ENCODE measurements around the gene ARL14. TPM values are rescaled to one million over a fixed set of nuclear protein-coding genes. Genes with fewer than 3 reads are reported as not detected.

The ARL14 gene
- polyA plus RNA-seq, 1 donor from 2014 or later = not detected

DNA sequence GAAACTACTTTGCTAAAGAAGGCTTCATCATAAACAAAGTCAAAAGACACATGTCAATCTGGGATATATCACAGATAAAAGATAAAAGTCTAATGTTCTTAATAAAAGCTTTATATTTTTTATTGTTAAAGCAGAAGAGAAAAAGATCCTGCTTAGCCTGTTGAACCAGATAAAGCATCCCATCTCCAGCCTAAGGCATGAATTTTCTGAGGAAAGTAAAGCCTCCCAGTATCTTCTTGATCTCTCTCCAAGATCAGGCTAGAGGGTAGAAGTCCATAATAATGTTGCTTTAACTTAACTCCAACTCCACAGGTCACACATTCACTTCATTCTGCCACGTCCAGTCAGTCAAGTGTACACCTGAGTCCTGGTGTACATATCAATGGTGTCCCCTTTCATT is 14.2 kb downstream of the ARL14 start:
- Histone ChIP-seq H3K4me2 (ENCODE audit: low read length) (no peak overlapping the region), H3K79me2 (replicated peaks; ENCODE audit: insufficient read depth, low read length) (no peaks in the 10 kb centered on the region), H3K27ac (ENCODE audit: low read length) (no peak overlapping the region), H3K36me3 (ENCODE audit: insufficient read depth, low read length) (no peaks in the 10 kb centered on the region), H3K4me3 (ENCODE audit: low read length) (no peak overlapping the region), H3K27me3 (ENCODE audit: insufficient read depth, low read depth, low read length) (no peaks in the 10 kb centered on the region), H3F3A (ENCODE audit: insufficient read depth, low read length, poor library complexity, severe bottlenecking) (no peaks in the 10 kb centered on the region), H4K20me1 (ENCODE audit: insufficient read depth) (no peaks in the 10 kb centered on the region), H3K9ac (ENCODE audit: low read length) (no peak overlapping the region), H2AFZ (ENCODE audit: low read depth, low read length) (no peak overlapping the region), H3K9me3 (ENCODE audit: low read length) (no peaks in the 10 kb centered on the region), H3K9me2 (ENCODE audit: insufficient read depth, low read length) (no peaks in the 10 kb centered on the region)
- TF ChIP-seq MXI1 (conservative IDR thresholded peaks at IDR 0.05; ENCODE audit: poor library complexity, severe bottlenecking) (no peak), RAD21 (conservative IDR thresholded peaks at IDR 0.05) (no peak), CTCF (IDR thresholded peaks at IDR 0.05; ENCODE audit: poor library complexity, severe bottlenecking) (no peak), EZH2 (IDR thresholded peaks at IDR 0.05; ENCODE audit: borderline replicate concordance, insufficient read depth, low read length, poor library complexity, severe bottlenecking) (no peak), SMC3 (conservative IDR thresholded peaks at IDR 0.05; ENCODE audit: poor library complexity) (no peak), EP300 (conservative IDR thresholded peaks at IDR 0.05; ENCODE audit: poor library complexity, severe bottlenecking) (no peak), TAF1 (IDR thresholded peaks at IDR 0.05; ENCODE audit: low read depth) (no peak), POLR2AphosphoS5 (IDR thresholded peaks at IDR 0.05) (no peak)
- TF ChIP-seq, protein P1, sequence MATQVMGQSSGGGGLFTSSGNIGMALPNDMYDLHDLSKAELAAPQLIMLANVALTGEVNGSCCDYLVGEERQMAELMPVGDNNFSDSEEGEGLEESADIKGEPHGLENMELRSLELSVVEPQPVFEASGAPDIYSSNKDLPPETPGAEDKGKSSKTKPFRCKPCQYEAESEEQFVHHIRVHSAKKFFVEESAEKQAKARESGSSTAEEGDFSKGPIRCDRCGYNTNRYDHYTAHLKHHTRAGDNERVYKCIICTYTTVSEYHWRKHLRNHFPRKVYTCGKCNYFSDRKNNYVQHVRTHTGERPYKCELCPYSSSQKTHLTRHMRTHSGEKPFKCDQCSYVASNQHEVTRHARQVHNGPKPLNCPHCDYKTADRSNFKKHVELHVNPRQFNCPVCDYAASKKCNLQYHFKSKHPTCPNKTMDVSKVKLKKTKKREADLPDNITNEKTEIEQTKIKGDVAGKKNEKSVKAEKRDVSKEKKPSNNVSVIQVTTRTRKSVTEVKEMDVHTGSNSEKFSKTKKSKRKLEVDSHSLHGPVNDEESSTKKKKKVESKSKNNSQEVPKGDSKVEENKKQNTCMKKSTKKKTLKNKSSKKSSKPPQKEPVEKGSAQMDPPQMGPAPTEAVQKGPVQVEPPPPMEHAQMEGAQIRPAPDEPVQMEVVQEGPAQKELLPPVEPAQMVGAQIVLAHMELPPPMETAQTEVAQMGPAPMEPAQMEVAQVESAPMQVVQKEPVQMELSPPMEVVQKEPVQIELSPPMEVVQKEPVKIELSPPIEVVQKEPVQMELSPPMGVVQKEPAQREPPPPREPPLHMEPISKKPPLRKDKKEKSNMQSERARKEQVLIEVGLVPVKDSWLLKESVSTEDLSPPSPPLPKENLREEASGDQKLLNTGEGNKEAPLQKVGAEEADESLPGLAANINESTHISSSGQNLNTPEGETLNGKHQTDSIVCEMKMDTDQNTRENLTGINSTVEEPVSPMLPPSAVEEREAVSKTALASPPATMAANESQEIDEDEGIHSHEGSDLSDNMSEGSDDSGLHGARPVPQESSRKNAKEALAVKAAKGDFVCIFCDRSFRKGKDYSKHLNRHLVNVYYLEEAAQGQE (IDR thresholded peaks at IDR 0.05; ENCODE audit: borderline replicate concordance) = no peak

DNA sequence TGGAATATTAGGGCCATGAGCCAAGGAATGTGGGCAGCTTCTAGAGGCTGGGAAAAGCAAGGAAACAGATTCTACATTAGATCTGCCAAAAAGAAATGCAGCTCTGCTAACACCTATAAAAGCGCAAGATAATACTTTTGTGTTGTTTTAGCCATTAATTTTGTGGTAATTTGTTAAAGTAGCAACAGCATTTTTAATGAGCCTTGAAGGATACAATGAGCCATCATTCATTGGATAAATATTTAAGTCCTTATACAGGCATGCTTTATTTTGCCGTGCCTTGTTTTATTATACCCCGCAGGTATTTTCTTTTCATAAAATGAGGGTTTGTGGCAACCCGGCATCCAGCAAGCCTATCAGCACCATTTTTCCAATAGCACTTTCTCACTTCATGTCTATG is 15.0 kb downstream of the ARL14 start:
- no peaks in the 10 kb centered on the region for H3F3A ChIP-seq (ENCODE audit: insufficient read depth, low read length, poor library complexity, severe bottlenecking)
- no peak overlapping the region for H3K9ac ChIP-seq (ENCODE audit: low read length)
- H2AFZ ChIP-seq (ENCODE audit: low read depth, low read length) = no peak overlapping the region
- no peak overlapping the region for H3K27ac ChIP-seq (ENCODE audit: low read length)
- no peaks in the 10 kb centered on the region for H3K9me3 ChIP-seq (ENCODE audit: low read length)
- H3K27me3 ChIP-seq (ENCODE audit: insufficient read depth, low read depth, low read length) = no peaks in the 10 kb centered on the region
- H4K20me1 ChIP-seq (ENCODE audit: insufficient read depth) = no peaks in the 10 kb centered on the region
- H3K4me2 ChIP-seq (ENCODE audit: low read length) = no peak overlapping the region
- TF ChIP-seq POLR2AphosphoS5 (IDR thresholded peaks at IDR 0.05) = no peak
- TF ChIP-seq EP300 (conservative IDR thresholded peaks at IDR 0.05; ENCODE audit: poor library complexity, severe bottlenecking) = no peak
- no peak for TF ChIP-seq TAF1 (IDR thresholded peaks at IDR 0.05; ENCODE audit: low read depth)
- no peak for TF ChIP-seq SMC3 (conservative IDR thresholded peaks at IDR 0.05; ENCODE audit: poor library complexity)
- TF ChIP-seq EZH2 (IDR thresholded peaks at IDR 0.05; ENCODE audit: borderline replicate concordance, insufficient read depth, low read length, poor library complexity, severe bottlenecking) = no peak
- TF ChIP-seq, protein P1 (IDR thresholded peaks at IDR 0.05; ENCODE audit: borderline replicate concordance) = no peak
- TF ChIP-seq MXI1 (conservative IDR thresholded peaks at IDR 0.05; ENCODE audit: poor library complexity, severe bottlenecking) = no peak
- TF ChIP-seq RAD21 (conservative IDR thresholded peaks at IDR 0.05) = no peak
- no peak for TF ChIP-seq CTCF (IDR thresholded peaks at IDR 0.05; ENCODE audit: poor library complexity, severe bottlenecking)
- H3K9me2 ChIP-seq (ENCODE audit: insufficient read depth, low read length) = no peaks in the 10 kb centered on the region
- H3K36me3 ChIP-seq (ENCODE audit: insufficient read depth, low read length) = no peaks in the 10 kb centered on the region
- H3K79me2 ChIP-seq (replicated peaks; ENCODE audit: insufficient read depth, low read length) = no peaks in the 10 kb centered on the region
- H3K4me3 ChIP-seq (ENCODE audit: low read length) = no peak overlapping the region

Measured in neural cell (in vitro differentiated cells).